Astrocyte of the spinal cord (primary cell): ENCODE data around the gene TMED1.

ENCODE experiments used
- DNase-seq: peaks from one replicate; pipeline ENCODE4 v3.0.0; 2011; ENCODE audit warnings: low read depth, low spot score
- H3K4me3 ChIP-seq: 2 replicates; pipeline ENCODE4 v1.5.1; 2011; ENCODE audit warnings: low read depth, mild to moderate bottlenecking, low read length, moderate library complexity
- in situ Hi-C: cut with HindIII; loops from 2 replicates; pipeline ENCODE4 v1.10.0; 2017; ENCODE audit warnings: low sequenced_read_pairs
- TF ChIP-seq, protein P1 (sequence below): IDR thresholded peaks from 2 replicates; pipeline ENCODE4 v1.5.1; 2012; ENCODE audit warnings: low read depth, mild to moderate bottlenecking, low read length, inconsistent platforms

Gene TMED1

DNA sequence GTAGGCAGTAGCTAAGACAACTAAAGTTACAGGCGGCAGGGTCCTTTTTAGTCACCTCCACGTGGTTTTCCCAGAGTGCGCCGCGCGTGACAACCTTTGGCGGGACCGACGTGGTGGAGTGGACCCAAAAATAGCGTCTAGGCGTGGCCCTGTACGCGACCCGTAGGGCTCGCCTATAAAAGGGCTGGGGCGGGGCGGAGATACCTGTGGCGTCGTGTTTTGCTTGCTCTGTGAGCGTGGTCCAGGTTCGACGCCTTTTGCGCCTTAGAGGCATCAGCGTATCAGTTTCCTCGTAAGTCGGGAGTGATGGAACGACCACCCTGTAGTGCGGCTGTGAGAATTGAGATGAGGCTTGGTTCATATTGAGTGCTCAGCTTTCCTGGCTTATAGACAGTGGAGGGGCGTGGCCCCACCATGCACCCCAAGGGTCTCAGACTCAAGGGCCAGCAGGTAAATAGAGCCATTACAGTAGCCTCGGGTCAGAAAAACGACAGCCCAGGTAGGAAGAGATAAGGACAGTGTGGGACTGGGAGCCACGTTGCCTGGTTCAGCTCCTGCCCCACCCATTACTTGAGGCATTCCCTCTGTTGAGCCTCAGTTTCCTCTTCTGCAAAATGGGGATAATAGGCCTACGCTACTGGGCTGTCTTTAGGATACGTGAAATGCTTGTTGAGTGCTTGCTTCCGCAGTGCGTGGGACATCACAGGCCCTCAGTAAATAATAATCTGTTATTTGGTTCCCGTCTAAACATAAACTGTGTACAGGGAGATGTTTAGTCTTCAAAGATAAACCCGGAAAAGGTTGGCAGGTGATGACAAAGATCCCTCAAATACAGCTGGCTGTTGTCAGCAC lies 693 bp upstream of the TMED1 start:
- TF ChIP-seq, protein P1, sequence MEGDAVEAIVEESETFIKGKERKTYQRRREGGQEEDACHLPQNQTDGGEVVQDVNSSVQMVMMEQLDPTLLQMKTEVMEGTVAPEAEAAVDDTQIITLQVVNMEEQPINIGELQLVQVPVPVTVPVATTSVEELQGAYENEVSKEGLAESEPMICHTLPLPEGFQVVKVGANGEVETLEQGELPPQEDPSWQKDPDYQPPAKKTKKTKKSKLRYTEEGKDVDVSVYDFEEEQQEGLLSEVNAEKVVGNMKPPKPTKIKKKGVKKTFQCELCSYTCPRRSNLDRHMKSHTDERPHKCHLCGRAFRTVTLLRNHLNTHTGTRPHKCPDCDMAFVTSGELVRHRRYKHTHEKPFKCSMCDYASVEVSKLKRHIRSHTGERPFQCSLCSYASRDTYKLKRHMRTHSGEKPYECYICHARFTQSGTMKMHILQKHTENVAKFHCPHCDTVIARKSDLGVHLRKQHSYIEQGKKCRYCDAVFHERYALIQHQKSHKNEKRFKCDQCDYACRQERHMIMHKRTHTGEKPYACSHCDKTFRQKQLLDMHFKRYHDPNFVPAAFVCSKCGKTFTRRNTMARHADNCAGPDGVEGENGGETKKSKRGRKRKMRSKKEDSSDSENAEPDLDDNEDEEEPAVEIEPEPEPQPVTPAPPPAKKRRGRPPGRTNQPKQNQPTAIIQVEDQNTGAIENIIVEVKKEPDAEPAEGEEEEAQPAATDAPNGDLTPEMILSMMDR, result no peak
- no peak for DNase-seq
- peak overlapping the region; percentile 71 for H3K4me3 ChIP-seq
- in situ Hi-C loops, result no loop called here

DNA sequence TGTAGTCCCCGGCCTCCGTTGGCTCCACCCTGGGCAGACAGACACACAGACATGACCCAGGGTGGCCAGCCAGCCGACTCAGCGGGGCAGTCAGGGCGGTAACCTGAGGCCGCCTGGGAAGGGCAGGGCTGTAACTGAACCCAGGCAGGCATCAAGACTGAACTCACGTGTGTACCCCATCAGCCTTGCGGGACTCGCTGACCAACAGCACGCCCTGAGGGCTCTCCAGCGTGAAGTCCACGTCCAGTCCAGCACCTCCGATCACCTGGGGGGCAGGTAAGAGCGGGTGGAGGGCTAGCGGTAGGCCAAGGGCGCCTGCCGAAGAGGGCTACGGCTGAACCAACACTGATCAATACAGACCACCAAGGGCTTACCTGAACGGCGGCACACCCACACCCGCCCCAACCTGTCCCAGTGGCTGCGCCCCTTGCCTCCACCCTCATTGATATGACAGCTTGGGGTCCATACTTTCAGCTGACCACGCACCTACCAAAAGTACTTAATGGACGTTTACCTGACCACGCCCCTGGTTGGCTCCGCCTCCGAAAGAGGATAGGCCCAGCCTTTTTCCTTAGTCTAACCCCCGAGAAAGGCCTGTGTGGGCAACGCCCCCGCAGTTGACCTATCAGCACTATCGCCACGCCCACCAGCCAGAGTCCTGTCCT lies 791 bp downstream of the TMED1 start:
- no peak for DNase-seq
- in situ Hi-C loops, result no loop called here
- peak overlapping the region; percentile 43 for H3K4me3 ChIP-seq
- TF ChIP-seq, protein P1, result no peak

DNA sequence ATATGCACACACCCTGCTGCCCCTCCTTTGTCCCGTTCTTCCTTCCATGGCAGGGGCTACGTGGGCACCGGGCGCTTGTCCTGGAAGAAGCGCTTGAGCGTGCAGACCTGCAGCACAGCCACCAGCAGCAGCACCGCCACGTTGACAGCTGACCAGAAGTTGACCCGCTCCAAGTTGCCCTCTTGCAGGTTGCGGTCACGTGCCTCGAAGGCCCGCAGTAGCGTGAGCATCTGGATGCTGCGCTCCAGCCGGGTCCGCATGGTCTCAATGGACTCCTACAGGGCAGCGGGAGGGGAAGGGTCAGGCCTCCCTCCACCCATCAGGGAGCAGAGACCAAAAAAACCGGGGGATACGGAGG lies 3.1 kb downstream of the TMED1 start:
- DNase-seq, result no peak
- TF ChIP-seq, protein P1, result no peak
- in situ Hi-C loops, result no loop called here
- no peak overlapping the region for H3K4me3 ChIP-seq

DNA sequence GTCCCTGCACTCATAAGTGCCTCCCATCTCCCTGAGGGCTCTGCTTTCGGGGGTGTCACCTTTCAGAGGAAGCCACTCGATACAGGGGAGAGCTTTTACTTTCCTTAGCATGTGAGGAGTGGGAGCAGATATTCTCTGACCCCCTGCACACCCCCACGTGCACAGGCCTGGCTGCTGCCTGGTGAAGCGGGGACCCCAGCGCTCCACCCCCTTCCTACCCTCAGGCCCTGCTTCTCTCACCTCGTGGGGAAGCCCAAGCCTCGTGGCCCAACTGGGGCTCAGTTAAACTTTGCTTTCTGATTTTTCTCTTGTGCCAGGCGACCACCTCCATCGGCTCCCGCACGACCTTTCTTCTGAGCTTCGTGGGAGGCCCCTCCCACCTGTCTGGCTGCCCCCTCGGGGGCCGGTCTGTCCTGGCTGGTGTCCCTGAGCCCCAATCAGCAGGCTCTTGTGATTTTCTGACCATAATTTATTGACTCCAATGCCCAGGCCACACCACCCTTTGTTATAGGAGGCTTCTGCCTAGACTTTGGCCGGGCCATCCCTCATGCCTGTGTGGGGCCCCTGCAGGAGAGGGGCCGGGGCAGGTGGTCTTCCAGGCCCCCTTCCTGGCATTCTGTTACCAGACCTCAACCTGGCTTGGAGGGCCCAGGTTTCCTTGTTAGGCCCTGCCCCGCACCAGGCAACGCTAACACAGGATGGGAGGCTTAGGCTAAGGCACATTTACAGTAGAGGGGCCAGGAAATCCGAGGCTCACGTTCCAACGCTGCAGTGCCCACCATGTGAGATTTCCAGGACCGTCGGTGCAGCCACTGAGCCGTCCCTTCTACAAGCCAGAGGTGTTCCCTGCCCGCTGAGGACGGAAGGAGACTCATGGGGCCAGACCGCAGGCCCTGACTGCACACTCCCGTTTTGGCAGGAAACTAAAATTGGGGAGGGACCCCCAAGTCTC lies 3.7 kb downstream of the TMED1 start:
- H3K4me3 ChIP-seq, result no peak overlapping the region
- TF ChIP-seq, protein P1, result no peak
- in situ Hi-C loops, result no loop called here
- DNase-seq, result no peak

DNA sequence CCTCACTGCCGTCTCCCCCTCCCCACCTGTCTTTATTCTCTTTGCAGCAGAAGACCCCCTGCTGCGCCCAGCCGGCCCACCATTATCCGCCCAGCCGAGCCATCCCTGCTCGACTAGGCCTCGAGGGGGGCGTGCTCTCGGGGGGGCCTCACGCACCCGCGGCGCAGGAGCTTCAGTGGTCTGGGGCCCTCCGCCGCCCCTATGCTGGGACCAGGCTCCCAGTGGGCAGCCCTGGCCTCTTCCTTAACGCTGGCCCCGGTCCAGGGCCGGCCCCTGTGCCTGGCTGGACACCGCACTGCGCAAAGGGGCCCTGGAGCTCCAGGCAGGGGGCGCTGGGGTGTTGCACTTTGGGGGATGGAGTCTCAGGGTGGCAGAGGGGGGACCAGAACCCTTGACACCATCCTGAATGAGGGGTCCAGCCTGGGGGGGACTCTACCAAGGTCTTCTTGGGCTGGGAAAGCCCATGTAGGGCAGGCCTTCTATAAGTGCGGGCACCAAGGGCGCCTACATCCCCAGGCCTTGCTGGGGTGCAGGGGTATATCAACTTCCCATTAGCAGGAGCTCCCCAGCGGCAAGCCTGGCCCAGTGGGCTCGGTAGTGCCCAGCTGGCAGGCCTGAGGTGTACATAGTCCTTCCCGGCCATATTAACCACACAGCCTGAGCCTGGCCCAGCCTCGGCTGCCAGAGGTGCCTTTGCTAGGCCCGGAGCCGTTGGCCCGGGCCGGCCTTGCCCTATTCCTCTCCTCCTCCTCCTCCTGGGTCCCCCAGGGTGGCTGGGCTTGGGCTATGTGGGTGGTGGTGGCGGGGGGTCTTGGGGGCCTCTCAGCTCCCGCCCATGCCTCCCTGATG lies 4.9 kb downstream of the TMED1 start:
- TF ChIP-seq, protein P1, result no peak
- in situ Hi-C loops, result no loop called here
- DNase-seq, result no peak
- H3K4me3 ChIP-seq, result no peak overlapping the region
